ENCODE results near the gene VWF.

The VWF gene

DNA sequence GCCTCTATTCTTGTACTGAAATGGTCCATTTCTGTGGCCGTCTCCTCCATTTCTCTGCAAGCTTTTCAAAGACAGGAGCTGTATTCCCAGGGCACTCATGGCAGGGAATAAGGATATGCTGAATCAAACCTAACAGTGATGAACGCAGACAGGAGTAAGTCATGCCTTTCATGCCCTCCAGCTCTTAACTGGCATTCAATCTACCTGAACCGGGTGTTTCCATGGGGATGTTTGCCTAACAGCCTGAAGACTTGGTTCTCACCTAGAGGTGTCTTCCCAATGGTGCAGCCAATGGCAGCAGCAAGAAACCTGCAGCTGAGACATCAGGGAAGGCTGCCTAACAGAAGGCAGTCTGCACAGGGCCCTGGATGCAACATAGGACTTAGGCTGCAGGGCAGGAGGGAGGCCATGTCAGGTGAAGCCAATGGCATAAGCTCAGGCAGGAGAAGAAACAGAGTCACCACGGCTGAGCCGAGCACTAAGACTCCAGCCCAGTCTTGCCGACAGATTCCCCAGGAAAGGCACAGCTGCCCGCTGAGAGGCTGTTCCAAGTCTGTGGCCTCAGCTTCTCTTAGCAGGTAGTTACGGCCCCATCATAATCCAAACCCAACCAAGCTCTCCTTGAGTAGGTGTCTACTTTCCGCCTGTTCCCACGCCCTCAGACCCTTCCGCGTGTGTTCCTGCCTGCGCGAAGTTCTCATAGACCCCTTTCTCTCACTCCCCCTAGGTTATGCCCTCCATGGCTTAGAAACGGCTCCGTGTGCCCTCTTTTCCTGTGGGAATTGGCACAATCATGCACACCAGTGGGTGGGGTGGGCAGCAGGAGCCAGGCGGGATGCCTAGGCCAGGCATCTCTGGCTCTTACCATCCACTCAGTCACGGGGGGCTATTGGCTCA, 44.1 kb downstream of the VWF start:
- TF ChIP-seq, protein P1, sequence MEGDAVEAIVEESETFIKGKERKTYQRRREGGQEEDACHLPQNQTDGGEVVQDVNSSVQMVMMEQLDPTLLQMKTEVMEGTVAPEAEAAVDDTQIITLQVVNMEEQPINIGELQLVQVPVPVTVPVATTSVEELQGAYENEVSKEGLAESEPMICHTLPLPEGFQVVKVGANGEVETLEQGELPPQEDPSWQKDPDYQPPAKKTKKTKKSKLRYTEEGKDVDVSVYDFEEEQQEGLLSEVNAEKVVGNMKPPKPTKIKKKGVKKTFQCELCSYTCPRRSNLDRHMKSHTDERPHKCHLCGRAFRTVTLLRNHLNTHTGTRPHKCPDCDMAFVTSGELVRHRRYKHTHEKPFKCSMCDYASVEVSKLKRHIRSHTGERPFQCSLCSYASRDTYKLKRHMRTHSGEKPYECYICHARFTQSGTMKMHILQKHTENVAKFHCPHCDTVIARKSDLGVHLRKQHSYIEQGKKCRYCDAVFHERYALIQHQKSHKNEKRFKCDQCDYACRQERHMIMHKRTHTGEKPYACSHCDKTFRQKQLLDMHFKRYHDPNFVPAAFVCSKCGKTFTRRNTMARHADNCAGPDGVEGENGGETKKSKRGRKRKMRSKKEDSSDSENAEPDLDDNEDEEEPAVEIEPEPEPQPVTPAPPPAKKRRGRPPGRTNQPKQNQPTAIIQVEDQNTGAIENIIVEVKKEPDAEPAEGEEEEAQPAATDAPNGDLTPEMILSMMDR (IDR thresholded peaks at IDR 0.05), result no peak

DNA sequence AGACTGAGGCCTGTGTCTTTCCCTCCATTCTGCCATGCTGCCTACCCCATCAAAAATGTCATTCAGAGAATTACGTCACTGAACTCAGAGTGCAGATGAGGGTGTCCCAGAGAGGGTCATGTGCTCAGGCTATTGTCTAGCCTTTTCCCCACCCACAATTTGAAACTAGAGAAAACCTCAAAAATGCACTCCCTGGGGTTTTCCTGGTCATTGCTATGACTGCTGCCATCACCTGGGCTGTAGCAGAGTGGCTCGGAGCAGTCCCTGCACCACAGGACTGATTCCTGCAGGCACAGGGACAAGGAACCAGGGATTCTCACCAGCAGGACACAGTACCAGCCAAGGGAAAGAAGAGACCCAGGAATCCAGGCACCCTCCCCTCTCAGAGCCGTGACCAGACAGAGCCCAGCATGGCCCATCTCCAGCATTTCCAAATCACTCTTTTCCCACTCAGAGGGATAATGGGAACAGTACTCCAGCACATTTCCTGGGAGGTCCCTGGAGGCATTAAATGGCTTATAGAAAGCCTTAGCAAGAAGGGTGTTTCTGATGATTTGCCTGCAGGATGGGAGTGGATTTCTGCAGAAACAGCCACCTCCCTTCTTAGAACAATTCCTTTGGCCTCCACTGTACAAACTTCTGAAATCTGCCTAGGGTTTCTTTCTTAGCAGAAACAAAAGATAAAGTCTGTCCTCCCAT, 45.9 kb downstream of the VWF start:
- TF ChIP-seq, protein P1 (IDR thresholded peaks at IDR 0.05), result no peak

DNA sequence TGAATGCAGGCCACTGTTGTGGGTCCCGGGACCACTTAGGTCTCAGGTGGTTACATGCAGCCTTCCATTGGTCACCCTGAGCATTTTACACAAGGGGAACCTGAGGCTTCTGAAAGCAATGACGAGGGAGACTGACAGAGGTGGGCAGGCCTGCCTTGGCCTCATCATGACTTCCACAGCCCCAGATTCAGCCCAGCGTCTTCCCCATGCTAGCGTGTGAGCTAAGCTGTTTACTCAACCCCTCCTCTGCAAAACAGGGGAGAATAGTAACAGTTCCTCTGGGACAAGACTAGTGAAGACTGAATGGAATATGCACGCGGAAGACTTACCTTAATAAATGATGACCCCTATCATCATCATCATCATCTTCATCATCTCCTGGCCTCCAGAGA, 46.8 kb downstream of the VWF start:
- TF ChIP-seq, protein P1 (IDR thresholded peaks at IDR 0.05), result no peak

DNA sequence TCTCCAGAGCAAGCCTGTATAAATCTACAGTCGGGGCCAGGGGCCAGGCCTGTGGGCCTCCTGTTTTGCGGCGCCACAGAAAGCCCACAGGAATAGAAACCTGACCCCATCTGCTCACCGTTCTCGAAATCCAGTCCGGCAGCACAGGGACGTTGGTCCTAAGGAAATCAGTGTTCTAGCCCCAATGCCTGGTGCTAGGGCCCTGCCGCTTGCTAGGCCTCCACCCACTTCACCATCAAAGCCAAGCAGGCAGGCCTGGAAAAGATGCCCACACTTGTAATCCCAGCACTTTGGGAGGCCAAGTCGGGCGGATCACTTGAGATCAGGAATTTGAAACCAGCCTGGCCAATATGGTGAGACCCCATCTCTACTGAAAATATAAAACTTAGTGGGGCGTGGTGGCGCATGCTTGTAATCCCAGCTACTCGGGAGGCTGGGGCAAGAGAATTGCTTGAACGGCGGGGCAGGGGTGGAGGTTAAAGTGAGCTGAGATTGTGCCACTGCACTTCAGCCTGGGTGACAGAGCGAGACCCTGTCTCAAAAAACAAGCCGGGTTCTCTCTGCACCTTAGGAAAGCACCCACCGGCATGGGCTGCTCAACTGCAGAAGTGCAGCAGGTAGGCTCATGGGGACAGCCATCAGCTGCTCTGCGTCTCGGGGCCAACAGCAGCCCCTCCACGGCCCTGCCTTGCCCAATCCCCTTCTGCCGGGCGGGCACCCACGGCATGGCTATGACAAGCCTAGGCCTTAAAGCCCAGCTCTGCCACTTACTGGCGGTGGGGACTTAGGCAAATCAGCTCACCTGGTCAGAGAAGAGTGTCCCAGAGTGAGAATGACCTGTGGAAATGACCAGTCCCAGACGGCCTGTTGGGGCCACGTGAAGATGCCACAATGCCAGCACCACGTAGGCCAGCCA, 47.4 kb downstream of the VWF start:
- TF ChIP-seq, protein P1 (IDR thresholded peaks at IDR 0.05), result no peak

DNA sequence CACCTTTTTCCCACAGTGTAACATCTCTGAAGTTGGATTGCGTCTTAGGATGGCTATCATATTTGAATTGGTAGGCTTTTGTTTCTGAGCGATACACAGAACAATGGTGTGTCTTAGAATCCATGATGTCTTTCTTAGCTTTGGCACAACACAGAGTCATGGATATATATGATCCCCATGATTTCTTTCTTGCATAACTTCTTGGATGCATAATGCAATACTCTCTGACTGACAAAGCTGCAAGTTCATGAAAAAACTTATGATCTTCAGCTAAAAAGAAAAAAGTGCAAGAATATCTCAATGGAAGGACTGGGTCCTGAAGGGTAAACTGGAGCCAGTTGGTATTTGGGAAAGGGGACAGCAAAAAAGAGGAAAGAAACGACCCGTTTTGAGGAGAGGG, 48.1 kb downstream of the VWF start:
- TF ChIP-seq, protein P1 (IDR thresholded peaks at IDR 0.05), result no peak

DNA sequence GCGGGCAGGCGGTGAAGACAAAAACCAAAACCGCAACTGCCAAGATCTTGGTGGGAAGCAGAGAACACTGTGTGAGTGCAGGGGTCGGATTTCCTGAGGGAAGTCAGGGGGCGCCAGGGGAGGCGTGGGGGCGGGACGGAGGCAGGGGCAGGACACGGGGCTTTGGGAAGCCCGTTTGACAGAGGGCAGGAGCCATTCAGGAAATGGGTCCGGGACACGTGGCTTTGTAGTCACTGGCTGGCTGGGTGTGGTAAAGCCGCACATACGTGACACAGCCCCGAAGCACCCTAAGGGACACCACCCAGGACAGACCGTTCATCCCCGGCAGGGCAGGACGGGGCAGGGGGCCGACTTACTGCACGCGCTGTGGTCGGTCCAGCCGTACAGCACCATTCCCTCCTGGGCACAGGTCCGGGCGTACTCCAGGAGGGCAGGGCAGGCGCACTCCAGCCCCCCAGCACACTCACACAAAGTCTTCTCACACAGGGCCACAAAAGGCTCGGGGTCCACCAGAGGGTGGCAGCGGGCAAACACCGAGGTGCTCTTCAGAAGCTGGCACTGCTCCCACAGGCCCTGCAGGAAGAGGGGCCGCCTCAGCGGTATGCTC, 49.4 kb downstream of the VWF start:
- TF ChIP-seq, protein P1 (IDR thresholded peaks at IDR 0.05), result no peak

DNA sequence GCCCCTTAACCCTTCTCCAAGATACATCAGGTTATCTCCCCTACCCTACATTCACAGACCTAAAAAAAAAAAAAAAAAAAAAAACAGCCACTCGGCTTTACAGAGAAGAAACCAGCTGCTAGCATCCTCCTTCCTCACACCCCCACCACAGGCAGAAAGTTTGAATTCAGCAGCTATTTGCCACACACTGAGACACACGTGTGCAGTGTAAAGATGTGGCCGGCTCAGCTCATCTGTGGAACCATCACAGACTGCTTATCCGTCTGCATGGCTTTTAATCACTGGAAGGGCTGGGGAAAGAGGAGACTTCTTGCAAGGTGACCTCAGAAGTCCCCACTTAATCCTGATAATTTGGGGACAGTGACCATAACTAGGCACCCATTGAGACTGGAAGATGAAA, 50.0 kb downstream of the VWF start:
- TF ChIP-seq, protein P1 (IDR thresholded peaks at IDR 0.05), result no peak

Measured in LNCAP (cell line).